Neutrophil (primary cell): ENCODE data around the gene NFKBIE.

Experiments
- H3K27ac ChIP-seq: fragments of 200-600 bp; sonication (generic); 2 replicates; pipeline ENCODE4 v1.5.1; 2016; ENCODE audit warnings: mild to moderate bottlenecking, moderate library complexity
- H3K27me3 ChIP-seq: fragments of 200-600 bp; sonication (generic); 2 replicates; pipeline ENCODE4 v1.6.0; 2016; ENCODE audit warnings: mild to moderate bottlenecking
- H3K36me3 ChIP-seq: fragments of 200-600 bp; sonication (generic); 2 replicates; pipeline ENCODE4 v1.5.1; 2017
- H3K4me1 ChIP-seq, 2 experiments: fragments of 200-600 bp in 1 of 2; sonication (generic) in 1 of 2; 1 replicate in 1 of 2; 2 replicates in 1 of 2; pipeline versions ENCODE4 v1.5.1 to v1.6.1; 2013 to 2016; ENCODE audit warnings: low read depth in 1 of 2, low read length in 1 of 2, mild to moderate bottlenecking in 1 of 2, moderate library complexity in 1 of 2; ENCODE audit not compliant: control insufficient read depth in 1 of 2, insufficient read depth in 1 of 2
- H3K4me3 ChIP-seq, 2 experiments: fragments of 200-600 bp in 1 of 2; sonication (generic) in 1 of 2; 1 replicate in 1 of 2; 2 replicates in 1 of 2; pipeline ENCODE4 v1.5.1; 2013 to 2016; ENCODE audit warnings: low read depth in 1 of 2, low read length in 1 of 2, mild to moderate bottlenecking in 1 of 2, moderate library complexity in 1 of 2
- H3K9me3 ChIP-seq: fragments of 200-600 bp; sonication (generic); 2 replicates; pipeline ENCODE4 v1.5.1; 2016
- CTCF ChIP-seq: fragments of 200-600 bp; sonication (generic); IDR thresholded peaks from 2 replicates; pipeline ENCODE4 v1.5.1; 2016; ENCODE audit warnings: antibody characterized with exemption

NFKBIE gene

DNA sequence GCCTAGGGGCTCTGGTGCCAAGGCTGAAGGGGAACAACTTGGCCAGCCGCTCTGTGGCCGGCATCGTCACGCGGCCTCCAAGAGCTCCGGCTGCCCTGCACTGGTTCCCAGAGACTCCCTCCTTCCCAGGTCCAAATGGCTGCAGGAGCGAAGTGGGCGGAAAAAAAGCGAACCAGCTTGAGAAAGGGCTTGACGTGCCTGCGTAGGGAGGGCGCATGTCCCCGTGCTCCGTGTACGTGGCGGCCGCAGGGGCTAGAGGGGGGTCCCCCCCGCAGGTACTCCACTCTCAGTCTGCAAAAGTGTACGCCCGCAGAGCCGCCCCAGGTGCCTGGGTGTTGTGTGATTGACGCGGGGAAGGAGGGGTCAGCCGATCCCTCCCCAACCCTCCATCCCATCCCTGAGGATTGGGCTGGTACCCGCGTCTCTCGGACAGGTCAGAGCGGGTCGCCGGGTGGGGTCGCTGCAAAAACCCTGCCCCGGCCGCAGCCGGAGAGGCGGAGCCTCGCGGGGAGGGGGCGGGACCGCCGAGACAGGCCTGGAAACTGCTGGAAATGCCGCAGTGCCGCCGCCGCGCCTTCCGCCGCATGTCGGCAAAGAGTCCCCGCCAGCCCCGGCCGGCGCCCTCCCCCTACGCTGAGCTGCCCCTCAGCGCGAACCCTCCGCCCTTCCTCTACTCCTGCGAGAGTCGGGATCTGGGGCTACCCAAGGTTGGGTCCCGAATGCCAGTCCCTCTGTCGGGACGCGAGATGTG is 19.3 kb downstream of the NFKBIE start:
- no peaks in the 10 kb centered on the region for H3K27me3 ChIP-seq
- TF ChIP-seq CTCF = no peak
- H3K27ac ChIP-seq = peak overlapping the region; percentile 77
- H3K4me3 ChIP-seq = peak overlapping the region; percentile 84 to 88
- peaks cover 15 to 16% of the 10 kb centered on the region in 2 experiments for H3K4me1 ChIP-seq
- H3K36me3 ChIP-seq = peaks cover 8% of the 10 kb centered on the region
- no peaks in the 10 kb centered on the region for H3K9me3 ChIP-seq

- Histone ChIP-seq H3K9me3 (no peaks in the 10 kb centered on the region), H3K36me3 (peaks cover 2% of the 10 kb centered on the region), H3K4me1 (peaks cover 15 to 16% of the 10 kb centered on the region in 2 experiments), H3K27ac (peak overlapping the region; percentile 77), H3K27me3 (no peaks in the 10 kb centered on the region), H3K4me3 (peak overlapping the region; percentile 84 to 88)
- TF ChIP-seq CTCF = no peak
Observed at GRCh38 chr6:44245391-44245911, 19.9 kb downstream of the NFKBIE start.

- Histone ChIP-seq H3K9me3 (no peaks in the 10 kb centered on the region), H3K27ac (no peak overlapping the region), H3K27me3 (no peaks in the 10 kb centered on the region), H3K4me3 (no peak overlapping the region), H3K36me3 (no peaks in the 10 kb centered on the region), H3K4me1 (peaks cover 15 to 16% of the 10 kb centered on the region in 2 experiments)
- TF ChIP-seq CTCF = no peak
Observed at GRCh38 chr6:44243345-44243744, 22.0 kb downstream of the NFKBIE start.

DNA sequence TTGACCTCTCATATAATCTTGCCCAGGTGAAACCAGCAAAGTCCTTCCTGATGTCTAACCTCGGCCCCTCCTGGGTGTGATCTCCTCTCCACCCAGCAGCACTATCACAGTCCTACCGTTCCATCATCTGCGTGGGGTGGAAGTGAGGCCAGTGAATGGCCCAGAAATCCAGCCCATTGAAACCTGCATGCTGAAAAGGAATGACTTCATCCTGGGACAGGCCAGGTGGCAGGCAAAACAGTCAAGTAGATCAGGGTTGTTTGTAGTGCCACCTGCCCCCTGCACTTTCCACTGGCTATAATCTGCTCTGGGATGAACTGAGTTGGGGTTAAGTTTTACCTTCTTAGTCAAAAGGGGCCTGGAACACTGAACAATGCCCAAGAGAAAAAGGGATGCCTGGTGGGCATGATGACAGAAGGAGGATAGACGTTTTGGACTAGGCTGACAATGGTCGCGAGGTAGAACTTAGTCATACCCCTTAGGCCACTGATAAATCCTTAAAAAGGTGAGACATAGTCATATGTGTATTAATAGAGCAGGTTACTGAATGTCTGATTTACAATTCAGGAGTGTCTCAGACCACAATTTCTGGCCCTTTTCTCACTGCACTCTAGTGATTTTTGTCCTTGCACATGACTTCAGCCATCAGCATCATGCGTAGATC is 26.5 kb downstream of the NFKBIE start:
- H3K4me3 ChIP-seq = no peak overlapping the region
- no peaks in the 10 kb centered on the region for H3K9me3 ChIP-seq
- peaks cover 44% of the 10 kb centered on the region in 2 experiments for H3K4me1 ChIP-seq
- H3K27me3 ChIP-seq = no peaks in the 10 kb centered on the region
- TF ChIP-seq CTCF = no peak
- no peak overlapping the region for H3K27ac ChIP-seq
- H3K36me3 ChIP-seq = no peaks in the 10 kb centered on the region

DNA sequence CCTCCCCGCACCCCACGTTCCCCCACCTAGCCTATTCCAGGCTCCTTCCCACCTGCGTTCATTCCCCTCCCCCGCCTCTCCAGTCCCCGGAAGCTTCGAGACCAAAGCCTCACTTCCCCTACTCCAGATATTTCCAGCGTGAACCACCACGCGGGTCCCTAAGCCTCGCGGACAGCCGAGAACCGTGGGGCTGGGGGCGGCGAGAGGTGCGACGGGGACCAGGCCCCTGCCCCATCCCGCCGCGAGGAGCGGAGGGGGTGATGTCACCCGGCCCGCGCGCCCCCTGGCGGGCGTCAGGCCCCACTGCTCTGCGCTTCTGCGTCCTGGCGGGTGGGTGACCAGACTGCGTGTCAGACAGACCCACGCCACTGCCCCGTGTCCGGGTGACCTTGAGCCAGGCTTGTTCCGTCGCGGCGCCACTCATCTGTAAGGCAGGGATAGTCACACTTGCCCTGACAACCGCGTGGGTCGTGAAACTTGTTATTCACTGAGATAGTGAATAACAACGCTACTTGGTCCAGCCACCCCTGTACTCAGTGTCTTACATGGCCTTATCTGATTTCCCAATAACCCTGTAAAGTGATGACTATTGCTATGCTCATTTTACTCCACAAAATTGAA is 27.4 kb downstream of the NFKBIE start:
- Histone ChIP-seq H3K4me3 (peak overlapping the region; percentile 67 to 97), H3K27me3 (no peaks in the 10 kb centered on the region), H3K4me1 (peaks cover 53% of the 10 kb centered on the region in 2 experiments), H3K9me3 (no peaks in the 10 kb centered on the region), H3K27ac (peak overlapping the region; percentile 70), H3K36me3 (no peaks in the 10 kb centered on the region)
- peak; percentile 98 for TF ChIP-seq CTCF
